HEK293T (cell line): ENCODE measurements around the gene APOB.

Experiments
- CTCF ChIA-PET: fragments of 350-600 bp; formaldehyde crosslinking; extraction: SDS; loops from one replicate; lab custom pipeline; 2021; ENCODE audit warnings: antibody characterized with exemption, inconsistent platforms; lab: Yijun Ruan, JAX
- POLR2A ChIA-PET: fragments of 350-600 bp; formaldehyde crosslinking; extraction: SDS; loops from one replicate; lab custom pipeline; 2020; ENCODE audit warnings: antibody characterized with exemption, inconsistent platforms; lab: Yijun Ruan, JAX
- DNase-seq: peaks from one replicate; pipeline ENCODE4 v3.0.0; 2012; ENCODE audit warnings: mixed read lengths; ENCODE audit errors: extremely low spot score
- ARNT ChIP-seq: fragments of 450-650 bp; IDR thresholded peaks from 2 replicates; pipeline ENCODE4 v1.6.1; 2017; ENCODE audit warnings: mild to moderate bottlenecking
- BHLHE40 ChIP-seq: fragments of 450-650 bp; IDR thresholded peaks from 2 replicates; pipeline ENCODE4 v1.6.1; 2016; ENCODE audit warnings: mild to moderate bottlenecking, moderate library complexity, borderline replicate concordance
- CTBP1 ChIP-seq: fragments of 450-650 bp; IDR thresholded peaks from 2 replicates; pipeline ENCODE4 v1.6.1; 2016; ENCODE audit warnings: borderline replicate concordance
- ELF4 ChIP-seq: fragments of 450-650 bp; IDR thresholded peaks from 2 replicates; pipeline ENCODE4 v1.6.1; 2017; ENCODE audit warnings: antibody characterized with exemption
- FOXA1 ChIP-seq: fragments of 450-650 bp; IDR thresholded peaks from 2 replicates; pipeline ENCODE4 v1.6.1; 2016; ENCODE audit warnings: mild to moderate bottlenecking
- FOXK2 ChIP-seq: fragments of 450-650 bp; IDR thresholded peaks from 2 replicates; pipeline ENCODE4 v1.6.1; 2016; ENCODE audit warnings: mild to moderate bottlenecking
- FOXM1 ChIP-seq: fragments of 450-650 bp; IDR thresholded peaks from 2 replicates; pipeline ENCODE4 v1.6.1; 2017; ENCODE audit warnings: mild to moderate bottlenecking, borderline replicate concordance
- HDGF ChIP-seq: fragments of 450-650 bp; IDR thresholded peaks from 2 replicates; pipeline ENCODE4 v1.6.1; 2017; ENCODE audit warnings: antibody characterized with exemption, borderline replicate concordance
- L3MBTL2 ChIP-seq: fragments of 450-650 bp; conservative IDR thresholded peaks from 2 replicates; pipeline ENCODE4 v1.6.1; 2016; ENCODE audit warnings: mild to moderate bottlenecking
- LEF1 ChIP-seq: fragments of 450-650 bp; IDR thresholded peaks from 2 replicates; pipeline ENCODE4 v1.6.1; 2017; ENCODE audit warnings: mild to moderate bottlenecking, borderline replicate concordance
- NFRKB ChIP-seq: fragments of 450-650 bp; IDR thresholded peaks from 2 replicates; pipeline ENCODE4 v1.6.1; 2016; ENCODE audit warnings: mild to moderate bottlenecking, moderate library complexity
- PKNOX1 ChIP-seq: fragments of 450-650 bp; IDR thresholded peaks from 2 replicates; pipeline ENCODE4 v1.6.1; 2016
- SP1 ChIP-seq: fragments of 450-650 bp; IDR thresholded peaks from 2 replicates; pipeline ENCODE4 v1.6.1; 2017
- SUZ12 ChIP-seq: fragments of 450-650 bp; IDR thresholded peaks from 2 replicates; pipeline ENCODE4 v1.6.1; 2016; ENCODE audit warnings: mild to moderate bottlenecking
- TARDBP ChIP-seq: fragments of 450-650 bp; IDR thresholded peaks from 2 replicates; pipeline ENCODE4 v1.6.1; 2016
- ZNF384 ChIP-seq: fragments of 450-650 bp; IDR thresholded peaks from 2 replicates; pipeline ENCODE4 v1.6.1; 2016

Gene APOB

GRCh38 chr2:21019678-21020021 lies 24.2 kb downstream of the APOB start:
- TF ChIP-seq SUZ12 = no peak
- no peak for TF ChIP-seq ARNT
- no peak for TF ChIP-seq PKNOX1
- no peak for TF ChIP-seq HDGF
- no peak for TF ChIP-seq CTBP1
- no peak for TF ChIP-seq L3MBTL2
- no peak for TF ChIP-seq LEF1
- TF ChIP-seq SP1 = no peak
- TF ChIP-seq TARDBP = no peak
- no peak for TF ChIP-seq ZNF384
- POLR2A ChIA-PET = no interaction called here
- no peak for DNase-seq
- CTCF ChIA-PET = no interaction called here

GRCh38 chr2:21019000-21019677 lies 24.7 kb downstream of the APOB start:
- DNase-seq = no peak
- ChIA-PET POLR2A (no interaction called here), CTCF (no interaction called here)
- TF ChIP-seq SUZ12 (no peak), PKNOX1 (no peak), FOXM1 (no peak), ARNT (no peak), LEF1 (no peak), NFRKB (no peak), ZNF384 (no peak), CTBP1 (no peak), L3MBTL2 (no peak), FOXA1 (no peak), FOXK2 (no peak), HDGF (no peak), BHLHE40 (no peak), TARDBP (no peak), SP1 (no peak), ELF4 (no peak)

GRCh38 chr2:21018290-21018689 lies 25.6 kb downstream of the APOB start:
- TF ChIP-seq PKNOX1 (no peak), ARNT (no peak), L3MBTL2 (no peak), ELF4 (no peak), HDGF (no peak), CTBP1 (no peak), FOXA1 (no peak), NFRKB (no peak), FOXM1 (no peak), SP1 (no peak), ZNF384 (no peak), BHLHE40 (no peak), LEF1 (no peak), FOXK2 (no peak), SUZ12 (no peak), TARDBP (no peak)
- POLR2A ChIA-PET = no interaction called here
- no peak for DNase-seq
- CTCF ChIA-PET = no interaction called here

GRCh38 chr2:21017748-21018276 lies 26.1 kb downstream of the APOB start:
- DNase-seq = no peak
- ChIA-PET POLR2A (no interaction called here), CTCF (no interaction called here)
- no peak for TF ChIP-seq BHLHE40
- TF ChIP-seq ZNF384 = no peak
- TF ChIP-seq ELF4 = no peak
- TF ChIP-seq FOXK2 = no peak

- no peak for DNase-seq
- CTCF ChIA-PET = no interaction called here
These were observed 28.6 kb downstream of the APOB start for GRCh38 chr2:21015281-21015645.

GRCh38 chr2:21014364-21015280 lies 29.3 kb downstream of the APOB start:
- CTCF ChIA-PET = no interaction called here
- no peak for TF ChIP-seq FOXK2
- TF ChIP-seq FOXA1 = no peak
- TF ChIP-seq ELF4 = no peak
- TF ChIP-seq PKNOX1 = no peak
- TF ChIP-seq LEF1 = no peak
- TF ChIP-seq HDGF = no peak
- no peak for TF ChIP-seq TARDBP
- no peak for TF ChIP-seq SUZ12
- no peak for TF ChIP-seq ARNT
- no peak for TF ChIP-seq FOXM1
- no peak for TF ChIP-seq ZNF384
- TF ChIP-seq BHLHE40 = no peak
- TF ChIP-seq SP1 = no peak
- no peak for TF ChIP-seq CTBP1
- no peak for TF ChIP-seq L3MBTL2
- no peak for DNase-seq
- POLR2A ChIA-PET = no interaction called here

More at GRCh38 chr2:21015281-21015645, 28.6 kb downstream of the APOB start:
- no peak for TF ChIP-seq BHLHE40
- no peak for TF ChIP-seq LEF1
- no peak for TF ChIP-seq FOXM1
- TF ChIP-seq FOXA1 = no peak
- TF ChIP-seq NFRKB = no peak
- TF ChIP-seq CTBP1 = no peak
- no peak for TF ChIP-seq ZNF384
- POLR2A ChIA-PET = no interaction called here
